Gastrocnemius medialis (tissue), 4 donors: ENCODE measurements around the gene CXCL17. TPM values are rescaled to one million over a fixed set of nuclear protein-coding genes. Genes with fewer than 3 reads are reported as not detected.

ENCODE experiments used
- ATAC-seq, 2 donors: fragments of 150-250 bp; one replicate each; pipeline ENCODE4 v1.9.1; 2016
- DNase-seq, 2 donors: peaks; one replicate each; pipeline ENCODE4 v3.0.0-alpha.2; 2019
- H3K27ac ChIP-seq, 4 donors: fragments of 200-600 bp; sonication (generic); 1 replicate in 1 of 4; 2 replicates in 3 of 4; pipeline ENCODE4 v1.5.1; 2016 to 2018; ENCODE audit warnings: mild to moderate bottlenecking in 2 of 4, moderate library complexity in 1 of 4
- H3K27me3 ChIP-seq, 3 donors: fragments of 200-600 bp; sonication (generic) in 2 of 3; 1 replicate in 1 of 3; 2 replicates in 2 of 3; pipeline versions ENCODE4 v1.5.1 to v1.6.0; 2016 to 2019; ENCODE audit warnings: mild to moderate bottlenecking in 1 of 3, moderate library complexity in 1 of 3
- H3K36me3 ChIP-seq, 2 donors: fragments of 200-600 bp; sonication (generic) in 1 of 2; one replicate each; pipeline ENCODE4 v1.5.1; 2017 to 2018
- H3K4me1 ChIP-seq, 2 donors: fragments of 200-600 bp; sonication (generic) in 1 of 2; one replicate each; pipeline ENCODE4 v1.5.1; 2016 to 2017; ENCODE audit warnings: mild to moderate bottlenecking in 2 of 2
- H3K4me3 ChIP-seq, 4 donors: fragments of 200-600 bp; sonication (generic) in 3 of 4; 1 replicate in 1 of 4; 2 replicates in 3 of 4; pipeline ENCODE4 v1.5.1; 2016 to 2019; ENCODE audit warnings: mild to moderate bottlenecking in 2 of 4
- H3K9me3 ChIP-seq, 3 donors: fragments of 200-600 bp; sonication (generic) in 2 of 3; 1 replicate in 1 of 3; 2 replicates in 2 of 3; pipeline ENCODE4 v1.5.1; 2016 to 2019
- CTCF ChIP-seq, 5 experiments: fragments of 450-650 bp in 3 of 5; fragments of 200-600 bp in 2 of 5; sonication (generic) in 2 of 5; IDR thresholded peaks in 4 of 5; conservative IDR thresholded peaks in 1 of 5; 1 replicate in 4 of 5; 2 replicates in 1 of 5; pipeline ENCODE4 v1.5.1; 2016 to 2019; ENCODE audit warnings: antibody characterized with exemption in 5 of 5, mild to moderate bottlenecking in 3 of 5, moderate library complexity in 3 of 5
- POLR2A ChIP-seq, 2 donors: fragments of 450-650 bp; IDR thresholded peaks; one replicate each; pipeline ENCODE4 v1.6.1; 2017; ENCODE audit warnings: antibody characterized with exemption in 2 of 2, mild to moderate bottlenecking in 2 of 2, moderate library complexity in 2 of 2
- in situ Hi-C, 4 donors: fragments of 200-750 bp; cut with MboI; loops; one replicate each; pipeline versions ENCODE4 v1.15.0 to v1.8.0; 2017; ENCODE audit warnings: low sequenced_read_pairs in 4 of 4
- intact Hi-C: fragments of 100-400 bp; cut with DNase I; formaldehyde crosslinking; loops from one replicate; pipeline ENCODE4 v1.15.1; 2023; ENCODE audit warnings: low total_unique reads
- total RNA-seq, 4 donors: library from RNA; depleted of rRNA; stranded (reverse); fragments of >200 nt; gene quantifications; one replicate each; pipeline versions ENCODE4 v1.1.0 to v1.2.3, GENCODE V29; 2016

The CXCL17 gene
- total RNA-seq, 4 donors from 2014 or later, result not detected

DNA sequence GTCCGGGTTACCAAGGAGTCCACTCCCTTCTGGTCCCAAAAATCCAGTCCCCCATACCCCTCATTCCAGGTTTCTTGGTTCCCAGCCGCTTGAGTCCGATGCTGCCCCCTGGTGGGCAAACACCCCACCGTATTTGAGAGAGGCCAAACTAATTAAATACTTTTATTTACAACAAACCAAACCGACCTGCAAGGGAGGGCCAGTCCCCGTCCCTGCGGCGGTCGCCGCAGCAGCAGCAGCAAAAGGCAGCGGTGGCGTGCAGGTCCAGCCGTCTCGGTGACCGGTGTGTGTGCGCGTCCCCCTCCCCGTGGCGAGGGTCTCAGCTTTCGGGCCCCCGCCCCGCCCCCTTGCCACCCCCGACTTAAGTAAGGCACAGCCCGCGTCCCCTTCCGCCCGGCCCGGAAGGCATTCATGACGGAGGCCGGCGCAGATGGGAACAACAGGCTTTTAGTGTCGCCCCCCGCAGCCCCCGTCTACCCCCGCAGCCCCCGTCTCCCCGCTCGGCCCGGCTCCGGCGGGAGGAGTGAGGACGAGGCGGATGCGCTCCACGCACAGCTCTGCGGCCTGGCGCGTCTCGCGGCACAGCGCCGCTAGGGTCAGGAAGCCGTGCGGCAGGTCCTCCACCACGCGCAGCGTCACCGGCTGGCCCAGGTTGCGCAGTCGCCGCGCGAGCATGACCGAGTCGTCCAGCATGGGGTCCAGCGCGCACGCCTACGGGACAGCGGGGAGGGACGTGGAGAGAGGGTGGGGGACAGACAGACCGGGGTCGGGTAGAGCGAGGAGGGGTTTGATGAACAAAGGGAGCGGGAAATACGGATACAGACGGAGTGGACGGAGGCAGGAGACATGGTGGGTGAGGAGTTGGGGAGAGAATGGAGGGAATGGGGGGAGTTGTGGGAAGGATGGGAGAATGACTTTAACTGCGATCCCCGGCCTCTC, 41.1 kb downstream of the CXCL17 start:
- TF ChIP-seq CTCF (IDR thresholded peaks at IDR 0.05 in 4 of 5, conservative IDR thresholded peaks at IDR 0.05 in 1 of 5) (peak; percentile 43 to 76 (median 73)), POLR2A (IDR thresholded peaks at IDR 0.05) (peak in 1 of 2 donors; percentile 27)
- H3K27ac ChIP-seq, result peak overlapping the region; percentile 55 to 71 (median 59)
- intact Hi-C loops, result no loop called here

GRCh38 chr19:42400404-42400803, 42.3 kb downstream of the CXCL17 start:
- Histone ChIP-seq H3K4me1 (peaks cover 14 to 25% of the 10 kb centered on the region in 2 donors), H3K9me3 (no peaks in the 10 kb centered on the region), H3K27ac (no peak overlapping the region), H3K27me3 (peaks cover 0 to 3% (median 0%) of the 10 kb centered on the region in 3 donors), H3K4me3 (no peak overlapping the region), H3K36me3 (no peaks in the 10 kb centered on the region)
- TF ChIP-seq POLR2A (IDR thresholded peaks at IDR 0.05) (no peak), CTCF (IDR thresholded peaks at IDR 0.05 in 4 of 5, conservative IDR thresholded peaks at IDR 0.05 in 1 of 5) (no peak)
- ATAC-seq, result no peak
- no peak for DNase-seq
- in situ Hi-C loops (no loop called here), intact Hi-C loops (no loop called here)

More for the DNA sequence above, 41.1 kb downstream of the CXCL17 start:
- Histone ChIP-seq H3K27me3 (peaks cover 0 to 3% (median 0%) of the 10 kb centered on the region in 3 donors), H3K9me3 (no peaks in the 10 kb centered on the region), H3K4me3 (peak overlapping the region; percentile 56 to 85 (median 65)), H3K4me1 (peaks cover 14 to 21% of the 10 kb centered on the region in 2 donors), H3K36me3 (no peaks in the 10 kb centered on the region)
- peak; percentile 40 to 62 for DNase-seq
- in situ Hi-C loops, result no loop called here
- peak; percentile 40 to 64 for ATAC-seq

GRCh38 chr19:42397263-42398166, 45.2 kb downstream of the CXCL17 start:
- intact Hi-C loops, result loop anchor here (5.0 to 10.0 kb wide), 3 partner anchors 70 to 265 kb away; partner anchors contain the start of genes GSK3A, MEGF8 and POU2F2
- Histone ChIP-seq H3K9me3 (no peaks in the 10 kb centered on the region), H3K4me3 (peak overlapping the region; percentile 60 to 66 (median 63)), H3K36me3 (no peaks in the 10 kb centered on the region), H3K27me3 (peaks cover 0 to 3% (median 0%) of the 10 kb centered on the region in 3 donors), H3K4me1 (peaks cover 14 to 25% of the 10 kb centered on the region in 2 donors), H3K27ac (peak overlapping the region; percentile 69 to 81 (median 74))
- TF ChIP-seq CTCF (IDR thresholded peaks at IDR 0.05 in 4 of 5, conservative IDR thresholded peaks at IDR 0.05 in 1 of 5) (no peak), POLR2A (IDR thresholded peaks at IDR 0.05) (no peak)
- in situ Hi-C loops, result no loop called here
- no peak for DNase-seq
- ATAC-seq, result no peak

GRCh38 chr19:42396381-42397262, 46.1 kb downstream of the CXCL17 start:
- Histone ChIP-seq H3K27me3 (no peaks in the 10 kb centered on the region), H3K27ac (peak overlapping the region; percentile 69 to 81 (median 74)), H3K4me3 (peak overlapping the region; percentile 60 to 66 (median 63)), H3K4me1 (peaks cover 10 to 18% of the 10 kb centered on the region in 2 donors), H3K36me3 (no peaks in the 10 kb centered on the region), H3K9me3 (no peaks in the 10 kb centered on the region)
- DNase-seq (peak; percentile 96 to 98), ATAC-seq (peak; percentile 98 to 99)
- peak; percentile 62 to 65 for TF ChIP-seq POLR2A (IDR thresholded peaks at IDR 0.05)
- TF ChIP-seq CTCF (IDR thresholded peaks at IDR 0.05 in 4 of 5, conservative IDR thresholded peaks at IDR 0.05 in 1 of 5), result no peak
- intact Hi-C loops, result loop anchor here (5.0 to 10.0 kb wide), 3 partner anchors 69 to 264 kb away; partner anchors contain the start of genes GSK3A, MEGF8 and POU2F2
- in situ Hi-C loops, result no loop called here
